ENCODE results near the gene TMPRSS13. TPM values are rescaled to one million over a fixed set of nuclear protein-coding genes. Genes with fewer than 3 reads are reported as not detected.
"Not testable (repeated sequence)": the region's sequence is repeated elsewhere in the genome, so short reads cannot be mapped to it uniquely, and the experiment has no call there.

The TMPRSS13 gene
- total RNA-seq (under 1 TPM; 0.45 to 0.54 TPM), polyA plus RNA-seq (1 to 10 TPM in 1 of 2 donors, not detected in 1; 1.0 TPM)
- long read RNA-seq, donor 1, partial matches to known transcripts: 1 of 1 reads
- long read RNA-seq, donor 1, other reads (novel, unspliced or antisense): 0 of 1 reads
- long read RNA-seq, donor 2: 0 reads

DNA sequence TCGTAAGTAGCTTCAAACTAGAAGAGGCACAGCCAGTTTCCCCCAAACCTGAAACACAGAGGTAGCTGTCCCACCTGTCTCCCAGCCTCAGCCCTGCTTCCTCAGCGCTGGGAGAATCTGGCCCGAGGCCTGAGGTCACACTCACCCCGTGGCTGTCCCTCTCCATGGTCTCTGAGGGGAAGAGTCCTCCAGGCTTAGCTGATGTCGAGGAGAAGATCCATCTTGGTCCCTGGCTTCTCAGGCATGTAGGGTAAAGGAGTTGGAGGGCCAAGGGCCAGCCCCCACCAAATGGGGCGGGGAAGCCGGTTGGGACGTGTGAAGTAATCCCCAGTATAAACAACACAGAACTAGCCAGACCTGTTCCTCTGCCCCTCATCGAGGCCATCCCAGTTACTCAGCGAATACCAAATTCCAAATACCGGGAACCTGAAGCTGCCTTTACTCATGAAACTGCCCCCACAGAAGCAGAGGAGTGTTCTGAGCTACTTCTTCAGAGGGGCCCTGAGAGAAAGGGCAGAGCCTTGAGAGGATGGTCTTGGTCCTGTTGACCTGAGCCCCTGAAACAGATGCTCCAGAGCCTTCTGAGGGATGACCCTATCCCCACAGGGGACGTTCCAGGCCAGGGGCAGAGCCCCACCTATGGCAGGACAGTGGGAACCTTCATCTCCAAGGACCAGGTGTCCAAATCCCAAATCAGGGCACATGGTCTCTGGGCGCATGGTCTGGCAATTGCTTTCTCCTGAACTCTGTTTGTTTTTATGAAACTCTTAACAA lies at the start of gene TMPRSS13:
TSS of gene TMPRSS13 (minus strand) at position 261 of the 774 bp plus-strand sequence. CDS start at position 166, 95 bp downstream.
- no peak for ATAC-seq (ENCODE audit: low FRiP score)
- Histone ChIP-seq H3K27ac (ENCODE audit: low read depth in 1 of 2, low read length in 2 of 2) (no peak within 1 kb of the TSS), H3K4me1 (ENCODE audit: control insufficient read depth in 1 of 2, insufficient read depth in 2 of 2, low read length in 2 of 2) (no peaks in the 10 kb centered on the region), H3K27me3 (ENCODE audit: control insufficient read depth in 1 of 2, insufficient read depth in 2 of 2, low read length in 1 of 2) (no peaks in the 10 kb centered on the region), H3K4me3 (ENCODE audit: low read length in 2 of 2) (no peak within 1 kb of the TSS), H3K36me3 (ENCODE audit: control insufficient read depth in 1 of 2, insufficient read depth in 2 of 2, low read length in 1 of 2) (no peaks in the 10 kb centered on the region), H3K9me3 (ENCODE audit: control insufficient read depth, low read length) (no peaks in the 10 kb centered on the region)
- DNase-seq: peak in 1 of 2 donors; percentile 21
- WGBS, 2 donors: 50 to 51% methylated on average over 13 of the region's 13 CpGs
- intact Hi-C loops (cut with DNase I): no loop called here

DNA sequence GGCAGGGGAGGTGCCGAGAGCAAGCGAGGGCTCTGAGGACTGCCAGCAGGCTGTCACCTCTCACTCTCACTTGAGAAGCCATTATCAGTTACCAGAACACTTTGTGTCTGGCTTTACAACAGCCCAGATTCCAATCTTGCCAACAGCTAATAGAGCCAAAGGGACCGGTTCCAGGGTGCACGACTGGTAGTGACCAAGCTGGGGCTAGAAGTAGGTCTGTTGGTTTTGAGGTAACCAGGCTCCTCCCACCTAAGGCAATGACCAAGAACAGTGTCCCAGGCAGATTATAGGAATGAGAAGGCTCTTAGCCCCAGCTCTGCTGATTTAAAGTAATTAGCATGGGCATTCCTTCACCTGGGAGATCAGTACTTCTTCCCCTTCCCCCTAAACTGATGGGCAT lies 49.8 kb upstream of the TMPRSS13 start:
- DNase-seq (no peak), ATAC-seq (ENCODE audit: low FRiP score) (no peak)
- Histone ChIP-seq H3K4me3 (ENCODE audit: low read length in 2 of 2) (no peak overlapping the region), H3K27ac (ENCODE audit: low read depth in 1 of 2, low read length in 2 of 2) (no peak overlapping the region), H3K9me3 (ENCODE audit: control insufficient read depth, low read length) (no peaks in the 10 kb centered on the region), H3K27me3 (ENCODE audit: control insufficient read depth in 1 of 2, insufficient read depth in 2 of 2, low read length in 1 of 2) (peaks cover 0 to 2% of the 10 kb centered on the region in 2 donors), H3K36me3 (ENCODE audit: control insufficient read depth in 1 of 2, insufficient read depth in 2 of 2, low read length in 1 of 2) (no peaks in the 10 kb centered on the region), H3K4me1 (ENCODE audit: control insufficient read depth in 1 of 2, insufficient read depth in 2 of 2, low read length in 2 of 2) (no peaks in the 10 kb centered on the region)
- intact Hi-C loops (cut with DNase I): no loop called here
- WGBS, 2 donors: 19 to 25% methylated on average over 4 of the region's 4 CpGs

DNA sequence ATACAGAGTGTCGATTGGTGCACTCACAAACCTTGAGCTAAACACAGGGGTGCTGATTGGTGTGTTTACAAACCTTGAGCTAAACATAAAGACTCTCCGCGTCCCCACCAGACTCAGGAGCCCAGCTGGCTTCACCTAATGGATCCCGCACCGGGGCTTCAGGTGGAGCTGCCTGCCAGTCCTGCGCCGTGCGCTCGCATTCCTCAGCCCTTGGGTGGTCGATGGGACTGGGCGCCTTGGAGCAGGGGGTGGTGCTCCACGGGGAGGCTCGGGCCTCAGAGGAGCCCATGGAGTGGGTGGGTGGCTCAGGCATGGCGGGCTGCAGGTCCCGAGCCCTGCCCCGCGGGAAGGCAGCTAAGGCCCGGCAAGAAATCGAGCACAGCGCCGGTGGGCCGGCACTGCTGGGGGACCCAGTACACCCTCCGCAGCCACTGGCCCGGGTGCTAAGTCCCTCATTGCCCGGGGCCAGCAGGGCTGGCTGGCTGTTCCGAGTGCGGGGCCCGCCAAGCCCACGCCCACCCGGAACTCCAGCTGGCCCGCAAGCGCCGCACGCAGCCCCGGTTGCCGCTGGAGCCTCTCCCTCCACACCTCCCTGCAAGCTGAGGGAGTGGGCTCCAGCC lies 49.2 kb upstream of the TMPRSS13 start:
- ATAC-seq (ENCODE audit: low FRiP score); H3K27ac ChIP-seq (ENCODE audit: low read depth in 1 of 2, low read length in 2 of 2); H3K36me3 ChIP-seq (ENCODE audit: control insufficient read depth in 1 of 2, insufficient read depth in 2 of 2, low read length in 1 of 2); H3K27me3 ChIP-seq (ENCODE audit: control insufficient read depth in 1 of 2, insufficient read depth in 2 of 2, low read length in 1 of 2); DNase-seq; H3K9me3 ChIP-seq (ENCODE audit: control insufficient read depth, low read length); H3K4me1 ChIP-seq (ENCODE audit: control insufficient read depth in 1 of 2, insufficient read depth in 2 of 2, low read length in 2 of 2); H3K4me3 ChIP-seq (ENCODE audit: low read length in 2 of 2); intact Hi-C loops (cut with DNase I): not testable (repeated sequence)
- WGBS, 2 donors: 89 to 91% methylated on average over 21 to 36 of the region's 36 CpGs

- H3K36me3 ChIP-seq (ENCODE audit: control insufficient read depth in 1 of 2, insufficient read depth in 2 of 2, low read length in 1 of 2); H3K4me1 ChIP-seq (ENCODE audit: control insufficient read depth in 1 of 2, insufficient read depth in 2 of 2, low read length in 2 of 2); H3K4me3 ChIP-seq (ENCODE audit: low read length in 2 of 2); DNase-seq; H3K9me3 ChIP-seq (ENCODE audit: control insufficient read depth, low read length); H3K27me3 ChIP-seq (ENCODE audit: control insufficient read depth in 1 of 2, insufficient read depth in 2 of 2, low read length in 1 of 2); ATAC-seq (ENCODE audit: low FRiP score); H3K27ac ChIP-seq (ENCODE audit: low read depth in 1 of 2, low read length in 2 of 2); intact Hi-C loops (cut with DNase I): not testable (repeated sequence)
- 76 to 78% methylated on average over 23 of the region's 23 CpGs for WGBS, 2 donors
Measured at GRCh38 chr11:117977612-117978264, 48.5 kb upstream of the TMPRSS13 start.

GRCh38 chr11:117977029-117977428 lies 47.8 kb upstream of the TMPRSS13 start:
- Histone ChIP-seq H3K4me1 (ENCODE audit: control insufficient read depth in 1 of 2, insufficient read depth in 2 of 2, low read length in 2 of 2) (no peaks in the 10 kb centered on the region), H3K4me3 (ENCODE audit: low read length in 2 of 2) (no peak overlapping the region), H3K27ac (ENCODE audit: low read depth in 1 of 2, low read length in 2 of 2) (no peak overlapping the region), H3K36me3 (ENCODE audit: control insufficient read depth in 1 of 2, insufficient read depth in 2 of 2, low read length in 1 of 2) (no peaks in the 10 kb centered on the region), H3K27me3 (ENCODE audit: control insufficient read depth in 1 of 2, insufficient read depth in 2 of 2, low read length in 1 of 2) (peaks cover 0 to 3% of the 10 kb centered on the region in 2 donors), H3K9me3 (ENCODE audit: control insufficient read depth, low read length) (no peaks in the 10 kb centered on the region)
- ATAC-seq (ENCODE audit: low FRiP score) (no peak), DNase-seq (no peak)
- intact Hi-C loops (cut with DNase I): no loop called here
- WGBS, 2 donors: 87 to 90% methylated on average over 5 of the region's 5 CpGs

GRCh38 chr11:117976445-117976844 lies 47.2 kb upstream of the TMPRSS13 start:
- Histone ChIP-seq H3K27ac (ENCODE audit: low read depth in 1 of 2, low read length in 2 of 2) (no peak overlapping the region), H3K27me3 (ENCODE audit: control insufficient read depth in 1 of 2, insufficient read depth in 2 of 2, low read length in 1 of 2) (peaks cover 0 to 4% of the 10 kb centered on the region in 2 donors), H3K36me3 (ENCODE audit: control insufficient read depth in 1 of 2, insufficient read depth in 2 of 2, low read length in 1 of 2) (no peaks in the 10 kb centered on the region), H3K4me3 (ENCODE audit: low read length in 2 of 2) (no peak overlapping the region), H3K9me3 (ENCODE audit: control insufficient read depth, low read length) (no peaks in the 10 kb centered on the region), H3K4me1 (ENCODE audit: control insufficient read depth in 1 of 2, insufficient read depth in 2 of 2, low read length in 2 of 2) (no peaks in the 10 kb centered on the region)
- intact Hi-C loops (cut with DNase I): no loop called here
- ATAC-seq (ENCODE audit: low FRiP score): no peak
- no peak for DNase-seq
- 93 to 95% methylated on average over 4 of the region's 4 CpGs for WGBS, 2 donors

DNA sequence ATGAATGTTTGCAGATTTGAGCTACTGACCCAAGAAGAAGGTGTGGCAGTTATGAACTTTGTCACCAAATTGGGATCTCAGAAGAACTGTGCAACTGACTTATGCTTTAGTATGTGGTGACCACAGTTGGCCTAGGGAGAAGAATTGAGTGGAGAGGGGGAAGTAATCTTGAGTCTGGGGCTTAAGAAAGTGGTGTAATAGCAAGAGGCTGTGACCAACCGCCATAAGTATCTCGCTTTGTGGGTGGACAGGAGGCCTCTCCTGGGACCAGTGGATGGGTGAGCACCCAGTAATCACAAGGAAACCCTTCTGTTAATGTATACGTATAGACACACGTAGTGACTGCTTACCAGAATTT lies 44.3 kb upstream of the TMPRSS13 start:
- no peak for DNase-seq
- H3K36me3 ChIP-seq (ENCODE audit: control insufficient read depth in 1 of 2, insufficient read depth in 2 of 2, low read length in 1 of 2): no peaks in the 10 kb centered on the region
- intact Hi-C loops (cut with DNase I): no loop called here
- H3K4me1 ChIP-seq (ENCODE audit: control insufficient read depth in 1 of 2, insufficient read depth in 2 of 2, low read length in 2 of 2): no peaks in the 10 kb centered on the region
- ATAC-seq (ENCODE audit: low FRiP score): no peak
- H3K4me3 ChIP-seq (ENCODE audit: low read length in 2 of 2): no peak overlapping the region
- no peak overlapping the region for H3K27ac ChIP-seq (ENCODE audit: low read depth in 1 of 2, low read length in 2 of 2)
- 89 to 96% methylated on average over 4 of the region's 4 CpGs for WGBS, 2 donors
- peaks cover 0 to 5% of the 10 kb centered on the region in 2 donors for H3K27me3 ChIP-seq (ENCODE audit: control insufficient read depth in 1 of 2, insufficient read depth in 2 of 2, low read length in 1 of 2)
- H3K9me3 ChIP-seq (ENCODE audit: control insufficient read depth, low read length): no peaks in the 10 kb centered on the region

DNA sequence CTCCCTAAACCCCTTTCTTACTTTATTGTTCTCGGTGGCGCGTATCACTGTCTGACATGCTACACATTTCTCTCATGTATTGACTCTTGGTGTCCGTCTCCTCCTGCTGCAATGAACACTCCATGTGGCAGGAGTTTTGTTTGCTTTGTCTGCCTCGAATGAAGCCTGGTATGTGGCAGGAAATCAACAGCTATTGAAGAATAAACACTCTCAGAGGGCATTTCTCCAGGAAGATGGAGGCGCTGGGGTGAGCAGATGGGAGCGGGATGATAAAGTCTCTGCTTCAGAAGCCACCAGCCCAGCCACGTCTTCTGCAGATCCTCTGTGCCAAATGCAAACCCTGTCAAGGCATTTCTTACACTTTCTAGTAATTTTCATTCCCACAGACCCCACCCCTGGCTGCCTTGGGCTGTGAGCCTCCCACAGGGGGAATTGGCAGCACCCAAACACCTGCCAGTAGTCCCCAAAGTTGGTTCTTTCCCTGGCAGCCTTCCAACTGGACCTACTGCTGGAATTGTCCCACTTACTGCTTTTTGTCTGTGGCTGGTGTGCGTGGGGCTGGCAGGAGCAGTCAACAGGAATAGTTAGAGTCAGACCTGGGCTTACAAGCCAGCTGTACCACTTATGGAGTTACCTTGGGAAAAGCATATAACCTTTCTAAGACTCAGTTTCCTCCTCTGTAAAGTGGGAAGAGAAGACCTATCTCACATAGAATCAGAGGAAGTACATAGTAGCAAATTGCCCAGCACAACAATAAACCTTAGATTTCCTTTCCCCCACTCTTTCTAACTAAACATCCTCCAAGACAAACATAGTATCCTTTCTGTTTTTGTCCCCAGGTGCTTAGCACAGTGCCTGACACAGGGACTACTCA lies 43.7 kb upstream of the TMPRSS13 start:
- H3K4me3 ChIP-seq (ENCODE audit: low read length in 2 of 2): no peak overlapping the region
- H3K27me3 ChIP-seq (ENCODE audit: control insufficient read depth in 1 of 2, insufficient read depth in 2 of 2, low read length in 1 of 2): peaks cover 0 to 7% of the 10 kb centered on the region in 2 donors
- ATAC-seq (ENCODE audit: low FRiP score) (no peak), DNase-seq (no peak)
- WGBS, 2 donors: 10 to 23% methylated on average over 9 of the region's 9 CpGs
- no peaks in the 10 kb centered on the region for H3K4me1 ChIP-seq (ENCODE audit: control insufficient read depth in 1 of 2, insufficient read depth in 2 of 2, low read length in 2 of 2)
- no peak overlapping the region for H3K27ac ChIP-seq (ENCODE audit: low read depth in 1 of 2, low read length in 2 of 2)
- no peaks in the 10 kb centered on the region for H3K9me3 ChIP-seq (ENCODE audit: control insufficient read depth, low read length)
- H3K36me3 ChIP-seq (ENCODE audit: control insufficient read depth in 1 of 2, insufficient read depth in 2 of 2, low read length in 1 of 2): no peaks in the 10 kb centered on the region
- intact Hi-C loops (cut with DNase I): no loop called here

Measured in aorta (tissue), 5 donors.